HepG2 (cell line): ENCODE data around the gene SRSF2. TPM values are rescaled to one million over a fixed set of nuclear protein-coding genes. Genes with fewer than 3 reads are reported as not detected.

Experiments used
- BHLHE40 ChIP-seq: IDR thresholded peaks from 2 replicates; pipeline ENCODE4 v1.6.1; 2011; ENCODE audit warnings: low read length, improper control_type of control experiment
- MED8 ChIP-seq: sonication (generic); formaldehyde crosslinking; IDR thresholded peaks from 2 replicates; pipeline ENCODE4 v1.8.1; 2023; ENCODE audit warnings: mild to moderate bottlenecking, missing genetic modification reagents; ENCODE audit not compliant: insufficient replicate concordance
- MXD1 ChIP-seq: sonication (generic); formaldehyde crosslinking; IDR thresholded peaks from 2 replicates; pipeline ENCODE4 v1.4.0; 2020; ENCODE audit warnings: mild to moderate bottlenecking, missing genetic modification reagents
- MYPOP ChIP-seq: sonication (generic); formaldehyde crosslinking; IDR thresholded peaks from 2 replicates; pipeline ENCODE4 v1.8.1; 2023; ENCODE audit warnings: mild to moderate bottlenecking, moderate library complexity, missing genetic modification reagents
- NCOR1 ChIP-seq: fragments of 200-600 bp; sonication (generic); IDR thresholded peaks from 2 replicates; pipeline ENCODE4 v1.7.0; 2017; ENCODE audit warnings: antibody characterized with exemption, low read length, borderline replicate concordance
- NFKB2 ChIP-seq: sonication (generic); formaldehyde crosslinking; IDR thresholded peaks from 2 replicates; pipeline ENCODE4 v1.4.0; 2020; ENCODE audit warnings: missing genetic modification reagents, borderline replicate concordance
- NONO ChIP-seq, 2 experiments: fragments of 450-650 bp in 1 of 2; sonication (generic) in 1 of 2; formaldehyde crosslinking in 1 of 2; IDR thresholded peaks in 1 of 2; conservative IDR thresholded peaks in 1 of 2; 2 replicates each; pipeline versions ENCODE4 v1.6.1 to v1.8.0; 2017 to 2022; ENCODE audit warnings: mild to moderate bottlenecking in 1 of 2, missing genetic modification reagents in 1 of 2, moderate library complexity in 1 of 2
- REST ChIP-seq, 2 experiments: IDR thresholded peaks; 2 replicates each; pipeline ENCODE4 v1.6.1; 2011 to 2012; ENCODE audit warnings: low read length in 2 of 2, borderline replicate concordance in 1 of 2, low read depth in 1 of 2, mild to moderate bottlenecking in 1 of 2, moderate library complexity in 1 of 2
- SNAPC5 ChIP-seq: sonication (generic); formaldehyde crosslinking; IDR thresholded peaks from 2 replicates; pipeline ENCODE4 v1.8.1; 2023; ENCODE audit warnings: mild to moderate bottlenecking, missing genetic modification reagents, borderline replicate concordance
- TAF15 ChIP-seq: fragments of 200-400 bp; formaldehyde crosslinking; IDR thresholded peaks from one replicate; pipeline ENCODE4 v1.6.1; 2018; ENCODE audit warnings: mild to moderate bottlenecking, low read depth, low read length; ENCODE audit not compliant: poor library complexity, severe bottlenecking
- ZNF253 ChIP-seq: sonication (generic); formaldehyde crosslinking; IDR thresholded peaks from 2 replicates; pipeline ENCODE4 v1.8.0; 2022; ENCODE audit warnings: mild to moderate bottlenecking, missing genetic modification reagents, borderline replicate concordance
- ZNF468 ChIP-seq: sonication (generic); formaldehyde crosslinking; IDR thresholded peaks from 2 replicates; pipeline ENCODE4 v1.8.0; 2022; ENCODE audit warnings: mild to moderate bottlenecking, moderate library complexity, missing genetic modification reagents
- ZNF629 ChIP-seq: sonication (generic); formaldehyde crosslinking; conservative IDR thresholded peaks from 2 replicates; pipeline ENCODE4 v1.5.0; 2020; ENCODE audit warnings: missing genetic modification reagents
- ZNF687 ChIP-seq: sonication (generic); formaldehyde crosslinking; IDR thresholded peaks from 2 replicates; pipeline ENCODE4 v1.5.1; 2020; ENCODE audit warnings: mild to moderate bottlenecking, missing genetic modification reagents, moderate library complexity
- ZNF883 ChIP-seq: sonication (generic); formaldehyde crosslinking; IDR thresholded peaks from 2 replicates; pipeline ENCODE4 v1.5.1; 2020; ENCODE audit warnings: mild to moderate bottlenecking, missing genetic modification reagents; ENCODE audit errors: not compliant biosample characterization
- ZSCAN22 ChIP-seq: sonication (generic); formaldehyde crosslinking; IDR thresholded peaks from 2 replicates; pipeline ENCODE4 v1.4.0; 2020; ENCODE audit warnings: mild to moderate bottlenecking, missing genetic modification reagents
- polyA plus RNA-seq, 8 experiments: library from polyadenylated mRNA; depleted of rRNA in 3 of 8; stranded (reverse) in 7 of 8; unstranded in 1 of 8; fragments of >200 nt; fragmentation: Illumina TruSeq in 4 of 8; extraction: Trizol in 4 of 8; gene quantifications; 2 replicates each; pipeline versions ENCODE4 v1.2.1 to v1.2.3, GENCODE V29; 2011 to 2016; ENCODE audit warnings: low read depth in 4 of 8, missing spikeins in 1 of 8, mixed read lengths in 1 of 8; ENCODE audit not compliant: insufficient read depth in 1 of 8
- total RNA-seq, 5 experiments: library from RNA; depleted of rRNA; stranded (reverse); fragments of >200 nt; fragmentation: Illumina TruSeq; extraction: Trizol; gene quantifications; 2 replicates each; pipeline ENCODE4 v1.2.3, GENCODE V29; 2016; ENCODE audit warnings: low read depth in 1 of 5

SRSF2 gene
- total and polyA plus RNA-seq, 2 of the 13 experiments (the other 11 are each of a cell fraction or from before 2014, with no cell fraction given), result 306 to 319 TPM

GRCh38 chr17:76737676-76738467, 741 bp upstream of the SRSF2 start, which contains the start of gene MFSD11 (continued):
- TF ChIP-seq ZNF687, result peak; percentile 86
- TF ChIP-seq MED8 (CRISPR knock-in tag), result no peak
- TF ChIP-seq ZNF253 (CRISPR knock-in tag), result no peak
- no peak for TF ChIP-seq ZNF629 (CRISPR knock-in tag)
- peak; percentile 69; the same call in 1 of the 2 replicates for TF ChIP-seq NCOR1
- TF ChIP-seq ZNF883 (CRISPR knock-in tag), result peak; percentile 71
- no peak; the same call in 1 of the 2 replicates for TF ChIP-seq MXD1 (CRISPR knock-in tag)
- no peak for TF ChIP-seq ZNF468 (CRISPR knock-in tag)
- TF ChIP-seq NONO (IDR thresholded peaks at IDR 0.05), result no peak
- peak; percentile 92 for TF ChIP-seq NONO (CRISPR knock-in tag; conservative IDR thresholded peaks at IDR 0.05)
- TF ChIP-seq SNAPC5 (CRISPR knock-in tag), result no peak
- no peak for TF ChIP-seq MYPOP
- TF ChIP-seq TAF15, result no peak
- no peak for TF ChIP-seq REST (IDR thresholded peaks at IDR 0.05; ENCODE audit: borderline replicate concordance in 1 of 2, low read depth in 1 of 2, low read length in 2 of 2)
- TF ChIP-seq ZSCAN22, result peak; percentile 82; the same call in 1 of the 2 replicates
- no peak for TF ChIP-seq NFKB2 (CRISPR knock-in tag)
- TF ChIP-seq BHLHE40, result peak; percentile 88
